Activated T-cell treated with anti-CD3 and anti-CD28 coated beads, Interleukin-2, amount 50 U/mL, for 48 hours (primary cell): ENCODE data around the gene ATP13A3.
A peak's percentile ranks its signal among the peaks of the same experiment; 100 is the strongest.
"Not testable (repeated sequence)": the region's sequence is repeated elsewhere in the genome, so short reads cannot be mapped to it uniquely, and the experiment has no call there.

Experiments
- DNase-seq, 2 experiments: peaks; one replicate each; pipeline ENCODE4 v3.0.0-alpha.2; 2020

Gene ATP13A3

DNA sequence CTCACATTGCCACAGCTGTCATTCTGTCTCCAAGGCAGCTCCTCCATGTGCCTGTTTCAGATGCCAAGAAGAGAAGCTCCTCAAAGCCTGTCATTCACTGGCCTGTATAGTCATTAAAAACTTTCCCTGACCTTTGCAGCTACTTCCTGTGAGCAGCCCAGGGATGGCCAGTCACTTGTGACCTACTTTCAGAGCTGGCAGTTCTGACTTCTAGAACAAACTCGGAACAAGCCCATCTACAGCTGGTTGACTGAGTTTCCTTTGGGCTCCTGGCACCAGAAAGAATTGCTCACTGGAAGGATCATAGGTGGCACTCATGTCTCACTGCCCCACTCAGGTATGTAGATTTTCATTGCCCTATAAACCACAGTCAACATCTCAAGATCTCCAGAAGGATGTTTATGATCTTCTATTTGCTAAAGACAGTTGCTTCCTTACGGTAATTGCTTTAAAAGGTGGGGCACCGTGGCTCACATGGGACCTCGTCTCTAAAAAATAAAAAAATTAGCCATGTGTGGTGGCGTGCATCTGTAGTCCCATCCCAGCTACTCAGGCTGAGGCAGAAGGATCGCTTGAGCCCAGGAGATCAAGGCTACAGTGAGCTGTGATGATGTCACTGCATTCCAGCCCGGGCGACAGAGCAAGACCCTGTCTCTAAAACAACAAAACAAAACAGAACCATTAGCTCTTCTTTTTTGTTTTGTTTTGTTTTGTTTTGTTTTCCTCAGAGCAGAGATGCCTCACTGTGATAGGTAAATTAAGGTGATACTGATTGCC, 11.2 kb upstream of the ATP13A3 start:
- DNase-seq = no peak

DNA sequence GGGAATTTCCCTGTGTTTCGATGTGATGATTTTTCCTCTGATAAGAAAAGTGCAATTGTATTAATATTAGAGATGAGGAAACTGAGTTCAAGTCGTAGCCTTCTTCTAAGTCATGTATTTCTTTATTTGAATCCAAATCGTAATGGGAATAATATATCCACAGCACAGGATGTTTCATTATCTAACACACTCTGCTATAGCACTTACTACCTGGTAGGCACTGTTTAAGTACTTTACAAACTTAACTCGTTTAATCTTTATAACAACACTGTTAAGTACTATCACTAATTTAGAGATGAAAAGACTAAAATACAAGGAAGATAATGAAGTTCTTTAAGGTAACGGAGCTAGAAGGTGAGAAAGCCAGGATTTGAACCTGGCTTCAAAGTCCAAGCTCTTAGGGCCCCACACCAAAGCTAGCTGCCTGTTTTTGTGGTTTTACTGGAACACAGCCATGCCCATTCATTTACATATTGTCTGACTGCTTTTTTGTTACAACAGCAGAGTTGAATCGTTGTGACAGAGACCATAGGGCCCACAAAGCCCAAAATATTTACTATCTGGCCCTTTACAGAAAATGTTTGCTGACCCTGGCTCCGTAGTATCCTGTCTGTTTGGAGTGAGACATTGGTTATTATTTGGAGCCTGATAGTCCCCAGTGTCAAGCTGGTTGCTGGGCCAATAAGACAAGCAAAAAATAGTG, 9.6 kb upstream of the ATP13A3 start:
- no peak for DNase-seq

DNA sequence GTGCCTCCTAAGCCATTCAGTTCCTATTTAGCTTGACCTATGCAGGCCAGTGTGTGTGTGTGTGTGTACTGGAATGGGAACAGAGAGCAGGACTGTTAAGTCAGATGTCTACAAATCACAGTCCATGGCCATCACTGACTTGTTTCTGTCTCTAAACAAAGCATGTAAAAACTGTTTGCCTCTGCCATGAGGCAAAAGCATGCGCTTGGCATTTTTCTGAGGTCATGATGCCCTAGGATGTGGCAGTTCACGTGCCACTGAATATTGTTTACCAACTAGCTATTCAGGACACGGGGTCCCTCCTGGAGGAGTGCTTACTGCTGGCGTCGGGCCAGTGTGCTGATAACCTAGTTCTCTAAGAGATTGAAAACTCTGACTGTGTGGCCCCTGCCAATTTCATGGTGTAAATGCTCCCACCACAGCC, 8.2 kb upstream of the ATP13A3 start:
- no peak for DNase-seq

DNA sequence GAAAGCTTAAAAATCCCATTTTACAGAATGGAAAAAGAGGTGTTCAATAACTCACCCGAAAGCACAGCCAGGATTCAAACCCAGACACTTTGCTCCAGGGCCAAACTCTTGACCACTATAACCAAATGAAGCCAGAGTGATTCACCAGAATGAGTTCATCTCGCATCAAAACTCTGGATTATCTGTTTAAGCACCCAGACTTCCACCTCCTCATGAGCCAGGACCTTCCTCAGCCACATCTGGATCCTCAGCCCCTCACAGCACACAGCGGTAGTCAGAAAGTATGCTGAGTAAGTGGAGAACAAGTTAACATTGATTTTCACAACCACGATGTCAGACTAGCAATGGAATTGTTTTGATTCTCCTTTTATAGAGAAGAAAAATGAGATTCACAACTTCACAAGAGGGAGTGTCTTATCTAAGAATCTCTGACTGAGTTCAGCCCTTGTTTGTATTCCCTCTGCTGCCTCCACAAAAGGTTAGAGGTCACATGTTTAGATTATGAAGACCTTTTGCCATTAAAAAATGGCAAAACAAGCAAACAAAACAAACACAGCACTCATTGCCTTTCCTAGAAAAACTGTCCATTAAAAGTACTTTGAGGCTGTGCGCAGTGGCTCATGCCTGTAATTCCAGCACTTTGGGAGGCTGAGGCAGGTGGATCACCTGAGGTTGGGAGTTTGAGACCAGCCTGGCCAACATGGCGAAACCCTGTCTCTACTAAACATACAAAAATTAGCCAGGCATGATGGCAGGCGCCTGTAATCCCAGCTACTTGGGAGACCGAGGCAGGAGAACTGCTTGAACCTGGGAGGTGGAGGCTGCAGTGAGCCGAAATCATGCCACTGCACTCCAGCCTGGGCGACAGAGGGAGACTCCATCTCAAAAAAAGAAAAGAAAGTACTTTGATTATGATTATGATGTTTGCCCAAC, 7.5 kb upstream of the ATP13A3 start:
- not testable (repeated sequence) for DNase-seq

DNA sequence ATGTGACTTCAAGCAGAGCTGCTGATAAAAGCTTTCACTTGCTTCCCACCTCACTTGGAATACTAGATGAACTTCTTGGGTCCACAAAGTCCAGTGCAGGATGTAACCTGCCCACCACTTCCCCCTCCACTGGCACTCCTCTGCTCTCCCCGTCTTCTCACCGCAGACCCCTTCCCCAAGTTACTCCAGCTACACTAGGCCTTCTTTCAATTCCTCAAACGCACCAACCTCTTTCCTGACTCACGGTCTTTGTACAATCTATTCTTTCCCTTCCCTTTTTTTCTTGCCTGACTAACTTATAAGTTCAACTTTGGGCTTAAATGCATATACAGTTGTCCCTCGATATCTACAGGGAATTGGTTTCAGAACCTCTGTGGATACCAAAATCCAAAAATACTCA, 5.2 kb upstream of the ATP13A3 start:
- no peak for DNase-seq

DNA sequence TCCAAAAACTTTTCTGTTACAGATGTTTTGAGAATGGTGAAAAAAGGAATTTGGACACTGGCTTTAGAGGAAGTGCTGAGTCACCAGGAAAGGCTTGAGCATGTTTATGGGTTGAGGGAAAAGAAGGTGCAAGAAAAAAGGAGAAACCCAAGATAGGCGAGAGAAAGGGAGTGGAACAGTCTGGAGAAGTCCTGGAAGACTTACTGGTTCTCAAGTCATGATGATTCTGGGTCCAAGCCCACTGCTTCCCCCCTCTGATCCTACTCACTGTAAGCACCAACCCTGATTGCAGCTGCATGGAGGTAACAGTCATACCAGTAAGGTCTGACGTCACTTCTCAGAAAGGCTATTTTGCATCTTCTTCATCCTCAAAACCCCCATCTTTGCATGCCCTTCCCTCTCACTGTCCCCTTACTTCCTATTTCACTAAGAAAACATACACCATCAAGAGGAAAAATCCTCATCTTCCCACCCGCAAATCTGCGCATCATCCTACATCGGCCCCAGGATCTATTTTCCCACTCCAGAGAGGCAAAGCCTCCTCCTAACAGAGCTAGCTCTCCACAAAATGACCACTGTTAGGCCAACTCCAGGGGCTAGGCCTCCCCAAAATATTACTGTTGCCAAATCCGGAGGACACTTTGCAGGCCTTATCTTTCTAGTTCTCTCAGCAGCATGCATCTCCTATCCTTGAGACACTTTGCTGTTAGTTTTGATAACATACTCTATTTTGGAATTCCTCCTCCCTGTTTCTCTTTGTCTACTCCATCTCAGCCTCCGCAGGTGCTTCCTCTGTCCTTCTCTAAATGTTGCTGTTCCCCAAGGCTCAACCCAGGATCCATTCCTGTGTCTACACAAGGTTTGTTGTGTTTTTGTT, 3.2 kb upstream of the ATP13A3 start:
- DNase-seq = no peak

DNA sequence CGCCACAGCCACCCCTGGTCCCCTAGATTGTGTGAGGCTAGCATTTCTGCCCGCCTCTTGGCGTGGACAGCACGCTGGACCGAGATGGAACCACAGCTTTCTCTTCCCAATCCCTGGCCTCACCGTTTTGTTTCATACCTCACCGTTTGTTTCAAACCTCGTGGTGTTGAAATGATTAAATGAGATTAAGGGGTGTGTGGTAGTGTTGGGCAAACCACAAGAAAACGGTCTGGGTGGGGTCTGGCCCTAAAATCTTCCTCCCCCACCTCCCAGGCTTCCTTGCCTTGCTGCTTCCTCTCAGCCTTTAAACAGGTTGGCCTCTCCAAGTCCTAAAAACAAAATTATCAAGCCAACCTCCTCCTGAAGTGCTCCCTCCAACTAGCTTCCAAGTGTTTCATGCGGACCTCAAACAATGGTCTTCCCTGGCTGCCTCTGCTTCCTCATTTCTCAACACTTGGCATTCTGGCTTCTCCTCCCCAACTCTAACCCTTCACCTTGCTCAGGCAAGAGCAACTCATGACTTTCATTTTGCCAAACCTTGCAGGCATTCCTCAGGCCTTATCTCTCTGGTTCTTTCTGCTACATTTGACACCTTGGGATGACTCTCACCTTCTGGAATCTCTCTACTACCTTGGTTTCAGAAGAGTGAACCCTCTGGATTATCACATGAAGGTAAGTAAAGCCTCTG, 1.4 kb upstream of the ATP13A3 start:
- no peak for DNase-seq

DNA sequence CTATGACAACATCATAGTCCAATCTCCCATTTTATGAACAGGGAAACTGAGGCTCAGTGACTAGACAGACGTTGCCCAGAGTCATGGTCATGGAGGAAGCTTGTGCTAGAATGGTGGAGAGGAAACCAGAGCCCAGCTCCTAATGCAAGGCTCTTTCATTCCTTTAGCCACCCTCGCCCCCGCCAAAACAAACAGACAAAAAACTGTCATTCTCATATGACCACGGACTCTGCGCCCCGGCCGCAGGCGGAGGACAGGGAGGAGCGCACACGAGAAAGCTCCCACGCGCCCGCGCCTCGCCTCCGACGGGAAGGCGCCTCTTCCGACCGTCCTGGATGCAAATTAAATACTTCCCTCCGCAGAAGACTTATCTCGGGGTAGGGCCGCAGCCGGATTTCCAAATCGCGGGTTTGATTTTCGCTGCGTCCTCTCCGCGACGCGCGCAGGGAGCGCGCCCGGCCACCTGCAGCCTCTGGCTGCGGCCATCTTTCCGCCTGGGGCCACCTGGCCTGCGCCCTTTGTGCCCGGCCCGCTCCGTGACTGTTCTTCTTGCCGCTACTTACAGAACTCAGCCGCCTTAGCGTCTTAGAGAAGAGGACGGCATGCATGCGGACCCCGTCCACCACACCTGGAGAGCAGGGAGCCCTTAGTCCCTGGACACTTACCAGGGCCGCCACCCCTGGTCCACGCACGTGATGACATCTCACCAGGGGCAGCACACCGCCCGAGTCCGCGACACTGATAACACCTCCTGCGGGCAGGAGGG, 670 bp upstream of the ATP13A3 start:
- DNase-seq = peak; percentile 61 to 68

DNA sequence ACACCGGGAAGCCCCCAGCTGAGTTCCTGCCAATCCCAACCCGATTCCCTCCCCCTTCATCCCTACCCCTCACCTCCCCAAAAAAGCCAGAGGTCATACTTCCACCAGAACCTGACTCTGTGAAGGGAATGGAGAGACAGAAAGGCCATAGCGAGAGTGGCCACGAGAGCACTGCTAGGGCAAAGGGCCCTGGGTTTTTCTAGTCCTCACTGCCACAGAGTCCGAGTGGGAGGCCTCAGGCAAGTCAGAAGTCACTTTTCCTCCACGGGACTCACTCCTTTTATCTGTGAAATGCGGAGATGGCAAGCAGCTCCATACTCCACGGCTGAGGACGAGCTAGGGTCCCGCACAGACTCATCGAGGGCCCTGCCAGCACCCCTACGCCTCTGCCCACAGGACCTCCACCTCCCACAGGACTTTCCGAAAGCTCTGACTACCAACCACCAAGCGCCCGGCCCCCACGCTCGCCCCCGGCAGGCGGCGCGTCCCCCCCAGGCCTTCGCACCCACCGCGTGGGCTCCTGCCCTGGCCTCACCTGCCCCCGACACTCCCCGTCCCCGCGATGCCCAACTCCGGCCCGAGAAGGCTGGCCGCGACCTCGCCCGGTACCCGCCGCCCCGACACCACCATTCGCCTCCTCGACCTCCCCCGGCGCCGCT, 792 bp downstream of the ATP13A3 start:
- peak; percentile 60 to 70 for DNase-seq

DNA sequence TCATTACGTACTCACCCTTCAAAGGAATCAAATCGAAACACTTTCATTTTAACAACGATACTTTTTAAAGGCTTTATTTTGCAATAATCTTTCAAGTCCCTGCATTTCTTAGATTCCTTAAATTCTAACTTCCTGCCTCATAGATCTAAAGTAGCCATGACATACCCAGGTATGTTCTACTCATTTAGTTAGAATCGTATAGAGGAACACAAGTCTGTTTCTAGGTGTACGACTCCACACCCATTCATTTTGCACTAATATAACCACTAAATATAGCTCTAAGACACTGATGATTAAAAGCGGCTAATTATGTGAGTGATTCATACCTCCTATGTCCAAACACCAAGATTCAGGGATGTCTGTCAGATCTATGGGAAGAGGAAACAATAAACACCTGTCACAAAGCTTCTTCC, 1.3 kb downstream of the ATP13A3 start:
- DNase-seq = no peak

DNA sequence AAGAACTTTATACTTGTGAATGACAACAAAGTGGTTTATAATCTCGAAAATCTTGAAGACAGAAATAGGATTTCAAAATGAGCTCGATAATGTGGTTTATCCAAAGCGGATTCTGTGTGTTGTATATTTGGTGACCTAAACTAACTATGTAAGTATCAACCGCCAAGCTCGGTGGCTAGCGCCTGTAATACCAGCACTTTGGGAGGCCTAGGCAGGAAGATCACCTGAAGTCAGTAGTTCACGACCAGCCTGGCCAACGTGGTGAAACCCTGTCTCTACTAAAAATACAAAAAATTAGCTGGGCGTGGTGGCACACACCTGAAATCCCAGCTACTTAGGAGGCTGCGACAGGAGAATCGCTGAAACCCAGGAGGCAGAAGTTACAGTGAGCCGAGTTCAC, 2.2 kb downstream of the ATP13A3 start:
- DNase-seq = no peak

DNA sequence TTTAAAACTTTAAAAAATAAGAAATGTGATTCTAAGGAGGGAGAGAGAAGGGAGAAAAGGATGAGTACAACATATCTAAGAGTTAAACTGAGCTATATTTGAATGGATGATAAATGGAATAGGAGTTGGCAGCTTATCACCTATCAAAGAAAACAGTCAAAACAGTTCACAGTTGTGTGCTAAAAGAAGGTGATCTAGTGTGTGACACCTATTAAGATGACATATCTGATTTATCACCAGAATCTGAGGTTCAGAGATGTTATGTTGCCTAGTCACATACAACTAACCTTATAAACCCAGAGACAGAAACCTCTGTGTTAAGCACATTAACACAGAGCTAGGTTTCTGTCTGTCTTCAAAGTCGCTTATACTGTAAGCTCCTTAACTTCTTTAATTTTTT, 3.0 kb downstream of the ATP13A3 start:
- DNase-seq = no peak

DNA sequence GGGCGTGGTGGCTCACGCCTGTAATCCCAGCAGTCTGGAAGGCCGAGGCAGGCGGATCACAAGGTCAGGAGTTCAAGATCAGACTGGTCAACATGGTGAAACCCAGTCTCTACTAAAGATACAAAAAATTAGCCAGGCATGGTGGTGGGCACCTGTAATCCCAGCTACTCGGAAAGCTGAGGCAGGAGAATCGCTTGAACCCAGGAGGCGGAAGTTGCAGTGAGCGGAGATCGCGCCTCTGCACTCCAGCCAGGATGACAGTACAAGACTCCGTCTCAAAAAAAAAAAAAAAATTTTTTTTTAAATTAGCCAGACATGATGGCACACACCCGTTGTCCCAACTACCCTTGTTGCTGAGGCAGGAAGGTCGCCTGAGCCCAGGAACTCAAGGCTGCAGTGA, 4.0 kb downstream of the ATP13A3 start:
- not testable (repeated sequence) for DNase-seq

DNA sequence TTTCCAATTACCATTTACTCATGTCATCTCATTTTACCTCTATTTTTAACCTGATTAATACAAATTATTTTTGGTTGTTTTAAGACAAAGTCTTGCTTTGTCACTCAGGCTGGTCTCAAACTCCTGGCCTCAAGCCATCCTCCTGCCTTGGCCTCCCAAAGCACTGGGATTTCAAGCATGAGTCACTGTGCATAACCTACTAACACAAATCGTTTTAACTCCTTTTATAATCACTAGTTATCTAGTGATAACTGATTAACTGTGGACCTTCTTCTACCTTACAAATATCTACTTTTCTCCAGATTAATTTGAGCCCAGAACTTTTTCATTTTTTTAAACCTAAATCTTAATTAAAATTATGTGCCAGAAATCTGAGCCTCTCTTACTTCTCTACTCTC, 4.6 kb downstream of the ATP13A3 start:
- DNase-seq = no peak

DNA sequence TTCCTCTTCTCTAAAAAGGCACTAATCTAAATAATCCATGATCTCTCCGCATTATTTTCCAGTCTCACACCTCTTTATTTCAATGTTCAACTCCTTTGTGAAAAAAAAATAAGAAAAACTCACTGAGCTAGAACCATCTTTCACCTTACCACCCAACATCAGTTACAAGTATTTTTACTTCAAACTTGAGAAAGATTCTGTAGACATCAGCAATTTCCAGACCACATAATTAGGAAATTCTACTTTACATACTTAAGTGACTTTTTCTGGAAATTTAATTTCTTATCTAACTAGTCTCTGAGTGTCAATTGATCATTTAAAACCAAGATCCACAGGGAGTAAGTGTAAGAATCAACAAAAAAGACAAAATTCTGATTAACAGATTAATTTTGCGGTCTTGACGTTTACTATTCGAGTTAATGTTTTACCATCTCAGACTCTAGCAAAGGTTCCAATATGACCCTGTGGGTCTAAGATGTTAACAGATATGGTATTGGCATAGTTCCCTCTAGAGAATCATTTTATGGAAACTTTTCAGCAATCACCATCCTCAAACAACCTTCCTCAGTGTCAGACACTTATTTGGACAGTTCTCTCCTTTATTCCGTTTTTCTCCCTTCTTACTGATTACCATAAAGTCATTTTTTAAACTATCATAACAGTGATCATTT, 5.1 kb downstream of the ATP13A3 start:
- no peak for DNase-seq

DNA sequence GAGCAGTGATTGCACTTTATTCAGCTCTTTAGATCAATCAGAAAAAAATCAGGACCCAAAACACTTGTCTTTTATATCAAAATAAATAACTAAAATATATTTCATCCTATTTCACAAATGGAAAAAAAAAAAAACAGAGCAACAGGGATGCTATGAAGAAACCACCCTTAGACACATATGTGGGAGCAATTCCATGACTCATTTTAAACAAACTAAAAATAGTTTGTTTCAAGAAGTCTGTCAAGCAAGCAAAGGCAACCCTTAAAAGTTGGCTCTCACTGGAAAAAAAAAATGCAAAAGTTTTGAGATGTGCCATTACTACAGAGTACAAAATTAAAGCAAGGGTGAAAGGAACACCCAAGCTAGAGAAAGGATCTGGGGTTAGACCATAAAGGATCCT, 5.7 kb downstream of the ATP13A3 start:
- no peak for DNase-seq

DNA sequence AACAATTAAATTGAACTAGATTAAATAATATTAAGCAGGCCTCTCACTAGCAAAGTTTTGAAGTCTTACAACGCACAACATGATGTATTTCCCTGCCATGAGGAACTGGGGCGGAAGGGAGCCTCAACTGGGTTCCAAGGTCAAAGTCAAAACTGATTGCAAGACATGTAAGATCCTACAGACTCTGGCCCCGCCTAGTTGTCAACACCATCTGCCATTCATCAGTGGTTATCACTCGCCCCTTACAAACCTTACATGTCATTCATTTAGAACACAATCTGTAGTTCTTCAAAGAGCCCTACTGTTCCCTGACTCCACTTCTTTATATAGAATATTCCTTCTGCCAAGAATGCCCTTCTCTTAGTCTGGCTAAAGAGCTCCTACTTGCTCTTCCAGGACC, 10.0 kb downstream of the ATP13A3 start:
- DNase-seq = no peak

DNA sequence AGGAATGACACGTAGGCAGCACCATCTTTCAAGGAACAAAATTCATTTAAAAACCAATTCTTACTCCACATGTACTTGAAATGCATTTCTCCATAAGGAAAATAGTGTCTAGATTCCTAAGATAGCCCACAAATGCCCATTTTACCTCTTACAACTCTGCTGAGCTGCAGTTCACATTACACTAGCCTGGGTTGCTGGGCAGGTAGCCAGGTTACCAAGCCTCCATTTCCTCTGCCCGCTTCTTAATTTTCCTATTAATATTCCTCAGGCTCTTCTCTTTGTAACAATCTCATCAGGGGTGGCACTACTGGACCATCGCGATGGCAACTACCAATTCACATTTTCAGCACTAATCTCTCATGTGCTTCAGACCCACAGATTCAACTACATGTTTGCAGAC, 10.8 kb downstream of the ATP13A3 start:
- DNase-seq = no peak

DNA sequence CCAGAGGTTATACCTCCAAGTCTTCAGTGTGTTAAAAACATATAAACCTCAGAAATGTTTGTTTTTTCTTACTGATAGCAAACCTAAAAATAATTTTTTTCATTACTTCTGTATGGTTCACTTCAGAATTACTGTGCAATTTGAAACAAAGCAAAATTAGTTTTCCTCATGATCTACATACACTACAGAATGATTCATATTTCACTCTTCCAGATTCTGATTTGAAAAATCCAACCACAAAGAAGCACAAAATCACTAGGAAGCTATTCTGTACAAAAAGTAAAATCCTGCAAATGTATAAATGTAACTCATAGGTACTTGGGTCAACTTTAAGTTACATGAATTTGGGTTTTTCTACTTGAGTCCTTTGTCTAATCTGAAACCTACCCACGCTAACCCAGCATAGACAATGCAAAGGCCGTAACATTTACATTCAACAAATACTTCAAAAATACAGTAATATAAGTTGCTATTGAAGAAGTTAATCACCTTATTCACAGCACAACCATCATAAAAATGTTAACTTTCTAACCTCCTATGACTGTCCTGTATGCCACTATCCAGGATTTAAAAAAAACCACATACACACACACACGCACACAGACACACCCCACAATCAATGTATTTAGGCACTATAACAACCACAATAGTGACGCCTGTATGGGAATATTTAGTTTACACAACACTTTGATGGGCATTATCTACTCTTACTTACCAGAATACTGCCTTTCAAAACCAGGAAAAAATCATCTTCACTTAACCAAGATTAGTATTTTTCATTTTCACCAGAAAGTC, 11.5 kb downstream of the ATP13A3 start:
- DNase-seq = no peak
